Choroid plexus epithelial cell (primary cell): Measurements from ENCODE around the gene GTPBP4.

Source experiments
- DNase-seq: peaks from one replicate; pipeline ENCODE4 v3.0.0-alpha.2; 2010; ENCODE audit warnings: low read depth
- H3K4me3 ChIP-seq: 2 replicates; pipeline ENCODE4 v1.5.1; 2011; ENCODE audit warnings: low read depth, mild to moderate bottlenecking, control low read depth, low read length, moderate library complexity
- TF ChIP-seq, protein P1 (sequence below): conservative IDR thresholded peaks from 2 replicates; pipeline ENCODE4 v1.5.1; 2011; ENCODE audit warnings: low read depth, mild to moderate bottlenecking, control low read depth, inconsistent platforms, low read length, moderate library complexity

GTPBP4 gene

DNA sequence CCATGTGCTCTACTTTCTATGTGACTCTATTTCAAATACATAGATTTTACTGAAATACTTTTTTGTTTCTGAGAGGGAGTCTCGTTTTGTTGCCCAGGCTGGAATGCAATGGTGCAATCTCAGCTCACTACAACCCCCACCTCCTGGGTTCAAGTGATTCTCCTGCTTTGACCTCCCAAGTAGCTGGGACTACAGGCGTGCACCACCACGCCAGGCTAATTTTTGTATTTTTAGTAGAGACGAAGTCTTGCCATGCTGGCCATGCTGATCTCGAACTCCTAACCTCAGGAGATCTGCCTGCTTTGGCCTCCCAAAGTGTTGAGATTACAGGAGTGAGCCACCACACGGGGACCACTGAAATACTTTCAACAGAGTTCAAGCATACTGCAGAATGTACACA lies 57.2 kb downstream of the GTPBP4 start:
- TF ChIP-seq, protein P1, sequence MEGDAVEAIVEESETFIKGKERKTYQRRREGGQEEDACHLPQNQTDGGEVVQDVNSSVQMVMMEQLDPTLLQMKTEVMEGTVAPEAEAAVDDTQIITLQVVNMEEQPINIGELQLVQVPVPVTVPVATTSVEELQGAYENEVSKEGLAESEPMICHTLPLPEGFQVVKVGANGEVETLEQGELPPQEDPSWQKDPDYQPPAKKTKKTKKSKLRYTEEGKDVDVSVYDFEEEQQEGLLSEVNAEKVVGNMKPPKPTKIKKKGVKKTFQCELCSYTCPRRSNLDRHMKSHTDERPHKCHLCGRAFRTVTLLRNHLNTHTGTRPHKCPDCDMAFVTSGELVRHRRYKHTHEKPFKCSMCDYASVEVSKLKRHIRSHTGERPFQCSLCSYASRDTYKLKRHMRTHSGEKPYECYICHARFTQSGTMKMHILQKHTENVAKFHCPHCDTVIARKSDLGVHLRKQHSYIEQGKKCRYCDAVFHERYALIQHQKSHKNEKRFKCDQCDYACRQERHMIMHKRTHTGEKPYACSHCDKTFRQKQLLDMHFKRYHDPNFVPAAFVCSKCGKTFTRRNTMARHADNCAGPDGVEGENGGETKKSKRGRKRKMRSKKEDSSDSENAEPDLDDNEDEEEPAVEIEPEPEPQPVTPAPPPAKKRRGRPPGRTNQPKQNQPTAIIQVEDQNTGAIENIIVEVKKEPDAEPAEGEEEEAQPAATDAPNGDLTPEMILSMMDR: no peak
- DNase-seq: no peak
- H3K4me3 ChIP-seq: no peak overlapping the region

DNA sequence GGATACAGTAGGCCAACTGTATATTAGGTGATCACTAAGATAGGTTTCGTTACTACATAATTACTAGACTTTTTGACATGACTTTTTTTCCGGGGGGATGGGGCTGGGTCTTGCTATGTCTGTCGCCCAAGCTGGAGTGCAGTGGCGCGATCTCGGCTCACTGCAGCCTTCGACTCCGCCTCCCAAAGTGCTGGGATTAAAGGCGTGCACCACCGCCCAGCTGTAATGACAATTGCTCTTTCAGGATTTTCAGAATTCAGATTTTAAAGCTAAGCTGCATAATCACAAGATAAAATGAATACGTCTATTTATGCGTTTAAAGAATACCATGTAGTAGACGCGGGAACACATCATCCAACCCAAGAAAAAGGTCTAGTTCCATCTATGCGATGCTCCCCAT lies 59.7 kb downstream of the GTPBP4 start:
- H3K4me3 ChIP-seq: peak overlapping the region; percentile 91
- TF ChIP-seq, protein P1: no peak
- no peak for DNase-seq

DNA sequence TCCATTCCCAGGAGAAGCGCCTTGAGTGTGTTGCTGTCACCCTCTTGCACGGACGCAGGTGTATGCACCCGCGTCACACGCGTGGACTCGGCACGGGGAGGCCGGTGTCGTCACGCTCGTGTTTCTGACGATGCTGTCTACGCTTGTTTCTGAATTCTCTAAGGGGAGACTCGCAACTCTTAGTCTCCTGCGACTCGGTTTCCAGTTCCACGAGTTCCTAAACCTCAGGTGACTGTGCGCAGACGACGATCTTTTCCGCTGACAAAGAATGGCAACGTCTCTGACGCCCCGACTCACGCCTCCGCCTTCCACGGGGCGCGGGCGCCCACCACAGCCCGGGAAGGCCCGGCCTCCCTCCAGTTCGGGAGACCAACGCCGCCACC lies 60.1 kb downstream of the GTPBP4 start:
- TF ChIP-seq, protein P1: no peak
- H3K4me3 ChIP-seq: peak overlapping the region; percentile 91
- DNase-seq: peak; percentile 47

DNA sequence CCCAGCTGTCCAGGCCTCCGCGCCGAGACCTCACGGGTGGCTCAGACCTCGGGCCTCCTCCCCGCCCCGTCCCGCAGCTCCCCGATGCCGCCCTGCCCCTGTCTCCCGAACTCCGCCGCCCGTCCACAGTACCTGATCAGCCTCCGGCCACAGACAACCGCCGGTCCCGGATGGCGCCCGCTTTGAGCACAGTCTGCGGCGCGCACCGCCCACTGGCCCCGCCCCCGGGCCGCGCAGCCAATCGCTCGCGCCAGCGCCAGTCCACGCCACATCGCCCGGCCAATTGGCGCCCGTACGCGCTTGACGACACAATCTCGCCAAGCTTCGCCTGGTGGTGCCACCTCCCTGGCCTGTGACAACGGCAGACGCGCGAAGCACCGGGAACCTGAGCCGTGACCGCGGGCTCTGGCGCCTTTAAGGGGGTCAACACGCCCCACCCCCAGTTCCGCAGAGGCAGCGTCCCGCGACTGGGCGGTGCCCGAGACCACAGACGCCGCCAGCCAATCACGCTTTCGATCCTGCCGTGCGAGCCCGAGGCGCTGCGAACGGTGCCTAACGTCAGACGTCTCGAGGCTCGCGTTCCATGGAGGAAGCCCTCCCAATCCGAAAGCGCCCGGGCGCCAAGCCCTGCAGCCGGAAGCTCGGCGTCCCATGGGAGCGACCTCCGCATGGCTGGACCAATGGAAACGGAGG lies 60.6 kb downstream of the GTPBP4 start, which contains the start of gene IDI1:
Gene IDI1, minus strand, starts transcription at position 388 of the 693 bp plus-strand sequence. Its CDS starts 116 bp downstream, at position 272.
- peak within 1 kb of the TSS; percentile 91 for H3K4me3 ChIP-seq
- TF ChIP-seq, protein P1: no peak
- DNase-seq: peak; percentile 100

DNA sequence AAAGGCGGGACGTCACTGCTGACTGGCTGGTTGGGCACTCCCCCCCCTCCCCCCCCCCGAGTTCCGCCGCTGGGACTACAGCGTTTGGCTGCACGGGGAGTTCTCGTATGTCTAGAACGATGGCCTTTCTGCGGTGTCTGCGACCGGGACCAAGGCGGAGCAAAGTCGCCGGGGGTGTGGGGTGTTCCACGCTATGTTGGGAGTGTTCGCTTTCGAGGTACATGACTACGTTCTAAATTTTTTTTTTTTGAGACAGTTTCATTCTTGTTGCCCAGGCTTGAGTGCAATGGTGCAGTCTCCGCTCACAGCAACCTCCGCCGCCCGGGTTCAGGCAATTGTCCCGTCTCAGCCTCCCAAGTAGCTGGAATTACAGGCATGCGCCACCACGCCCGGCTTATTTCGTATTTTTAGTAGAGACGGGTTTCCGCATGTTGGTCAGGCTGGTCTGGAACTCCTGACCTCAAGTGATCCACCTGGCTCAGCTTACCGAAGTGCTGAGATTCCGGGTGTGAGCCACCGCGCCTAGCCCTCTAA lies 61.3 kb downstream of the GTPBP4 start:
- DNase-seq: peak; percentile 59

DNA sequence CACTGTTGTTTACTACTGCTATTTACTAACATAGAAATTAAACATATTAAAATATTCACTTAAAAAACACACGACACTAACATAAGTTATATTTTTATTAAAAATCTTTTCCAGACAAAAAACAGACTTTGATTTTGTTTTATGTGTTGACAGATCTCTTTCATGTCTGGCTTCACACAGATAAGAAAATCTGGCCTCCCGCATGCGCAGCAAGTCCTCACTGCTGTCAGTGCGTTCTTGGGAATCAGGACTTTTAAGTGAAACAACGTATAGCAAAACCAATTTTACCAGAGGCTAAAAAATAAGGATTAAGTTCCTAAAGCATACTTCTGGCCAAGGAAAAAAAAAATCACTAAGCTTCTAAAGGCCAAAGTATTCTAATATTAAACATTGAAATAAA lies 61.9 kb downstream of the GTPBP4 start:
- H3K4me3 ChIP-seq: peak overlapping the region; percentile 91
- TF ChIP-seq, protein P1: no peak
- DNase-seq: peak; percentile 57

More for the DNA sequence above, 61.3 kb downstream of the GTPBP4 start:
- TF ChIP-seq, protein P1: no peak
- peak overlapping the region; percentile 91 for H3K4me3 ChIP-seq

DNA sequence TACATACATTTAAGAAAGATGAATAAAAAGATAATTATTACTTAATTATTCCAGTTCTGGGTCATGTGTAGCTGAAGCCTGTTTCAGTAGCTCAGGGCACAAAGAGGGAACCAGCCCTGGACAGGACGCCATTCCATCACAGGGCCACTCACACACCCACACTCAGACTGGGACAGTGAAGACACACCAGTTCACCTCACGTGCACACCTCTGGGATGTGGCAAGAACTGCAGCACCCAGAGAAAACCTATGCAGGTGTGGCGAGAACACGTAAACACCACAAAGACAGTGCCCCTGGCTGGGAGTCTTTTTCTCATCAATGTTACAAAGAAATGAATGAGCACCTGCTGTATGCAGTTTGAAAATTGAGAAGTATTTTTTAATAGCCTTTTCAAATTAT lies 62.3 kb downstream of the GTPBP4 start:
- TF ChIP-seq, protein P1: no peak
- DNase-seq: no peak
- peak overlapping the region; percentile 91 for H3K4me3 ChIP-seq
